Retina (tissue), 1 donor: Measurements from ENCODE around the gene SPEF1.

Experiments used
- DNase-seq: peaks from one replicate; pipeline ENCODE4 v3.0.0-alpha.2; 2016

SPEF1 gene

GRCh38 chr20:3728354-3728753, 52.9 kb downstream of the SPEF1 start:
- no peak for DNase-seq
